ENCODE data around the gene CSNK1G1.
"Not testable (repeated sequence)": the region's sequence is repeated elsewhere in the genome, so short reads cannot be mapped to it uniquely, and the experiment has no call there.

CSNK1G1 gene

GRCh38 chr15:64236156-64236894 is 119.6 kb downstream of the CSNK1G1 start:
- no peak for DNase-seq

- DNase-seq = no peak
Measured at GRCh38 chr15:64235552-64235951, 120.4 kb downstream of the CSNK1G1 start.

- no peak for DNase-seq
Measured at GRCh38 chr15:64233299-64233698, 122.7 kb downstream of the CSNK1G1 start.

GRCh38 chr15:64232400-64232799 is 123.6 kb downstream of the CSNK1G1 start:
- no peak for DNase-seq

- no peak for DNase-seq
Measured at GRCh38 chr15:64229129-64229724, 126.7 kb downstream of the CSNK1G1 start.

- DNase-seq = no peak
Measured at GRCh38 chr15:64225804-64226203, 130.2 kb downstream of the CSNK1G1 start.

- no peak for DNase-seq
Measured at GRCh38 chr15:64224511-64224910, 131.5 kb downstream of the CSNK1G1 start.

- DNase-seq = no peak
Measured at GRCh38 chr15:64223882-64224281, 132.1 kb downstream of the CSNK1G1 start.

GRCh38 chr15:64222573-64223366 is 133.2 kb downstream of the CSNK1G1 start:
- no peak for DNase-seq

- not testable (repeated sequence) for DNase-seq
Measured at GRCh38 chr15:64221911-64222310, 134.1 kb downstream of the CSNK1G1 start.

GRCh38 chr15:64217429-64217750 is 138.6 kb downstream of the CSNK1G1 start:
- DNase-seq = not testable (repeated sequence)

GRCh38 chr15:64216730-64217428 is 139.1 kb downstream of the CSNK1G1 start:
- no peak for DNase-seq

- DNase-seq = no peak
Measured at GRCh38 chr15:64216196-64216595, 139.8 kb downstream of the CSNK1G1 start.

GRCh38 chr15:64213646-64214045 is 142.3 kb downstream of the CSNK1G1 start:
- DNase-seq = no peak

- no peak for DNase-seq
Measured at GRCh38 chr15:64211696-64212095, 144.3 kb downstream of the CSNK1G1 start.

- no peak for DNase-seq
Measured at GRCh38 chr15:64210371-64210770, 145.6 kb downstream of the CSNK1G1 start.

- no peak for DNase-seq
Measured at GRCh38 chr15:64209680-64210334, 146.2 kb downstream of the CSNK1G1 start.

- no peak for DNase-seq
Measured at GRCh38 chr15:64205202-64205601, 150.8 kb downstream of the CSNK1G1 start.

GRCh38 chr15:64197425-64197824 is 158.5 kb downstream of the CSNK1G1 start:
- DNase-seq = no peak

GRCh38 chr15:64193971-64194370 is 162.0 kb downstream of the CSNK1G1 start:
- DNase-seq = no peak

- no peak for DNase-seq
Measured at GRCh38 chr15:64191971-64192830, 163.8 kb downstream of the CSNK1G1 start.

Measured in GOT3 (cell line).